Uterus (tissue), 2 donors: ENCODE data around the gene PSAP.

Experiments used
- POLR2A ChIP-seq, 2 donors: fragments of 450-650 bp; IDR thresholded peaks; one replicate each; pipeline ENCODE4 v1.6.1; 2016; ENCODE audit warnings: antibody characterized with exemption in 2 of 2, mild to moderate bottlenecking in 1 of 2, moderate library complexity in 1 of 2
- TF ChIP-seq, protein P1 (sequence below), 4 experiments: fragments of 200-600 bp in 2 of 4; fragments of 450-650 bp in 2 of 4; sonication (generic) in 2 of 4; IDR thresholded peaks; one replicate each; pipeline ENCODE4 v1.5.1; 2016 to 2019; ENCODE audit warnings: antibody characterized with exemption in 4 of 4, mild to moderate bottlenecking in 2 of 4, moderate library complexity in 1 of 4

- TF ChIP-seq POLR2A (IDR thresholded peaks at IDR 0.05), result no peak
- TF ChIP-seq, protein P1, sequence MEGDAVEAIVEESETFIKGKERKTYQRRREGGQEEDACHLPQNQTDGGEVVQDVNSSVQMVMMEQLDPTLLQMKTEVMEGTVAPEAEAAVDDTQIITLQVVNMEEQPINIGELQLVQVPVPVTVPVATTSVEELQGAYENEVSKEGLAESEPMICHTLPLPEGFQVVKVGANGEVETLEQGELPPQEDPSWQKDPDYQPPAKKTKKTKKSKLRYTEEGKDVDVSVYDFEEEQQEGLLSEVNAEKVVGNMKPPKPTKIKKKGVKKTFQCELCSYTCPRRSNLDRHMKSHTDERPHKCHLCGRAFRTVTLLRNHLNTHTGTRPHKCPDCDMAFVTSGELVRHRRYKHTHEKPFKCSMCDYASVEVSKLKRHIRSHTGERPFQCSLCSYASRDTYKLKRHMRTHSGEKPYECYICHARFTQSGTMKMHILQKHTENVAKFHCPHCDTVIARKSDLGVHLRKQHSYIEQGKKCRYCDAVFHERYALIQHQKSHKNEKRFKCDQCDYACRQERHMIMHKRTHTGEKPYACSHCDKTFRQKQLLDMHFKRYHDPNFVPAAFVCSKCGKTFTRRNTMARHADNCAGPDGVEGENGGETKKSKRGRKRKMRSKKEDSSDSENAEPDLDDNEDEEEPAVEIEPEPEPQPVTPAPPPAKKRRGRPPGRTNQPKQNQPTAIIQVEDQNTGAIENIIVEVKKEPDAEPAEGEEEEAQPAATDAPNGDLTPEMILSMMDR (IDR thresholded peaks at IDR 0.05), result no peak
Measured at GRCh38 chr10:71821909-71822763, 28.9 kb downstream of the PSAP start.
